DMS153 treated with DMSO at 0.1 percent for 48 hours (cell line): ENCODE results near the gene OASL.

ENCODE experiments used
- DNase-seq: peaks from one replicate; lab custom pipeline; 2025; ENCODE audit not compliant: unreplicated experiment; lab: John Stamatoyannopoulos, UW

Gene OASL

DNA sequence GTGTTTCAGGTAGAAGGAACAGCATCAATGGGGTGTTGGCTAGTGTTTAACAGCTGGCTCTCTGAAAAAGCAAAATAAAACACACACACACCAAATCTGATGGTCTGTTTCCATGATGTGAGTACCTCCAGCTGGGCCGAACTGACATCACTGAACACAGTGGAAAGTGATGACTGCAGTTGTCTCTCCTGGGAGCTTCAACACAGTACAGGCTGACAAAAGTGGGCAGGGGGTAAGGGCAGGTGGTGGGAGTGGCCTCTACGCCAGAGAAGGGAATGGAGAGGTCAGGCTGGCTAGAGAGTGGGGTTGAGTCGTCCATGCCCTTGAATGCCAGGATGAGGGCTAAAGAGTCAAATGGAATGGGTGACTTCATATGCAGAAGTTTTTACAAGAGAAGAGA lies 68.7 kb downstream of the OASL start:
- no peak for DNase-seq
